GM12878 (cell line): ENCODE results near the gene TMEM50B. TPM values are rescaled to one million over a fixed set of nuclear protein-coding genes. Genes with fewer than 3 reads are reported as not detected.

ENCODE experiments used
- ATAC-seq: fragments of 200-7000 bp; cut with Tn5 transposase; 3 replicates; pipeline ENCODE4 v1.9.1; 2020; ENCODE audit warnings: mild to moderate bottlenecking, moderate library complexity
- BruUV-seq: library from RNA; stranded (reverse); fragments of 400-500 nt; replicated peaks from 2 replicates; lab custom pipeline; 2021; lab: Mats Ljungman, UMichigan
- CTCF ChIA-PET: fragments of 300-600 bp; sonication (Branson Sonifier 250); formaldehyde crosslinking; extraction: SDS; loops from one replicate; lab custom pipeline; 2021; ENCODE audit warnings: inconsistent platforms; lab: Yijun Ruan, JAX
- POLR2A ChIA-PET: fragments of 350-600 bp; formaldehyde crosslinking; extraction: SDS; loops from one replicate; lab custom pipeline; 2021; ENCODE audit warnings: inconsistent platforms; lab: Charles Lee
- RAD21 ChIA-PET: fragments of 300-600 bp; sonication (Branson Sonifier 250); formaldehyde crosslinking; loops from one replicate; lab custom pipeline; 2023; ENCODE audit warnings: antibody characterized with exemption; ENCODE audit not compliant: unreplicated experiment; lab: Charles Lee
- SMC1A ChIA-PET: fragments of 300-600 bp; sonication (Branson Sonifier 250); formaldehyde crosslinking; loops from one replicate; lab custom pipeline; 2023; ENCODE audit not compliant: unreplicated experiment, uncharacterized antibody; lab: Charles Lee
- DNase-seq: peaks from one replicate; pipeline ENCODE4 v3.0.0-alpha.2; 2011; ENCODE audit warnings: low read depth, low spot score
- FAIRE-seq: peaks from 3 replicates; lab custom pipeline; 2011; peaks lifted over from hg19 to GRCh38; lab: Jason Lieb, UNC
- H2AFZ ChIP-seq: 2 replicates; pipeline ENCODE4 v1.6.0; 2011; ENCODE audit warnings: low read depth, low read length, control low read depth; ENCODE audit not compliant: control insufficient read depth
- H3K27ac ChIP-seq: 2 replicates; pipeline ENCODE4 v1.5.1; 2011; ENCODE audit warnings: control low read depth; ENCODE audit not compliant: control insufficient read depth, insufficient read depth
- H3K27me3 ChIP-seq, 2 experiments: replicated peaks in 1 of 2; 2 replicates each; pipeline versions ENCODE4 v1.6.0 to v1.6.1; 2011; ENCODE audit warnings: low read length in 1 of 2; ENCODE audit not compliant: control insufficient read depth in 2 of 2, insufficient read depth in 2 of 2
- H3K36me3 ChIP-seq, 2 experiments: 2 replicates each; pipeline ENCODE4 v1.5.1; 2011; ENCODE audit warnings: low read length in 1 of 2; ENCODE audit not compliant: control insufficient read depth in 2 of 2, insufficient read depth in 2 of 2
- H3K4me1 ChIP-seq: 2 replicates; pipeline ENCODE4 v1.6.1; 2011; ENCODE audit warnings: mild to moderate bottlenecking, low read length, moderate library complexity, mixed read lengths; ENCODE audit not compliant: control insufficient read depth, insufficient read depth
- H3K4me2 ChIP-seq: 2 replicates; pipeline ENCODE4 v1.6.0; 2011; ENCODE audit warnings: control low read depth; ENCODE audit not compliant: control insufficient read depth, insufficient read depth
- H3K4me3 ChIP-seq: fragments of 200-600 bp; sonication (generic); 2 replicates; pipeline ENCODE4 v1.5.1; 2016
- H3K79me2 ChIP-seq: 2 replicates; pipeline ENCODE4 v1.6.0; 2011; ENCODE audit warnings: low read length; ENCODE audit not compliant: control insufficient read depth, insufficient read depth
- H3K9ac ChIP-seq: 2 replicates; pipeline ENCODE4 v1.8.0; 2011; ENCODE audit warnings: low read length, control low read depth, mixed read lengths; ENCODE audit not compliant: control insufficient read depth, insufficient read depth
- H3K9me3 ChIP-seq: replicated peaks from 3 replicates; pipeline ENCODE4 v1.5.1; 2011; ENCODE audit warnings: mild to moderate bottlenecking, low read length; ENCODE audit not compliant: control insufficient read depth, insufficient read depth
- H4K20me1 ChIP-seq: 2 replicates; pipeline ENCODE4 v1.6.0; 2011; ENCODE audit not compliant: control insufficient read depth, insufficient read depth
- ASH2L ChIP-seq: fragments of 300-600, 200-600 bp; sonication (generic); IDR thresholded peaks from 2 replicates; pipeline ENCODE4 v1.6.1; 2017; ENCODE audit warnings: low read depth, mild to moderate bottlenecking, borderline replicate concordance
- BCL11A ChIP-seq: IDR thresholded peaks from 2 replicates; pipeline ENCODE4 v1.6.1; 2011; ENCODE audit warnings: low read depth, low read length
- GABPA ChIP-seq: IDR thresholded peaks from 2 replicates; pipeline ENCODE4 v1.6.1; 2014; ENCODE audit warnings: antibody characterized with exemption, low read depth, mild to moderate bottlenecking, inconsistent platforms
- HDGF ChIP-seq: fragments of 450-650 bp; IDR thresholded peaks from 2 replicates; pipeline ENCODE4 v1.6.1; 2016; ENCODE audit warnings: antibody characterized with exemption
- KAT2A ChIP-seq: conservative IDR thresholded peaks from 2 replicates; pipeline ENCODE4 v1.6.1; 2011; ENCODE audit warnings: low read depth, low read length; ENCODE audit not compliant: control insufficient read depth
- KLF5 ChIP-seq: fragments of 450-650 bp; IDR thresholded peaks from 2 replicates; pipeline ENCODE4 v1.6.1; 2014; ENCODE audit warnings: mild to moderate bottlenecking; ENCODE audit not compliant: partially characterized antibody
- PBX3 ChIP-seq: IDR thresholded peaks from 2 replicates; pipeline ENCODE4 v1.6.1; 2011; ENCODE audit warnings: mild to moderate bottlenecking, low read depth, low read length, moderate library complexity; ENCODE audit not compliant: insufficient replicate concordance
- SMAD5 ChIP-seq: IDR thresholded peaks from 2 replicates; pipeline ENCODE4 v1.6.1; 2016; ENCODE audit warnings: antibody characterized with exemption, low read depth
- SP1 ChIP-seq: IDR thresholded peaks from one replicate; pipeline ENCODE4 v1.6.1; 2011; ENCODE audit warnings: low read depth, low read length
- TBL1XR1 ChIP-seq: IDR thresholded peaks from 2 replicates; pipeline ENCODE4 v1.6.1; 2012; ENCODE audit warnings: low read depth, low read length, improper control_type of control experiment
- TCF3 ChIP-seq: IDR thresholded peaks from 2 replicates; pipeline ENCODE4 v1.6.1; 2012; ENCODE audit warnings: low read depth, mild to moderate bottlenecking, low read length, borderline replicate concordance; ENCODE audit not compliant: insufficient read depth
- YY1 ChIP-seq: IDR thresholded peaks from 2 replicates; pipeline ENCODE4 v1.6.1; 2011; ENCODE audit warnings: low read depth, mild to moderate bottlenecking, low read length
- ZNF687 ChIP-seq: fragments of 450-650 bp; IDR thresholded peaks from 2 replicates; pipeline ENCODE4 v1.6.1; 2017; ENCODE audit warnings: mild to moderate bottlenecking, moderate library complexity
- WGBS: methylation state at CpG from one replicate; pipeline ENCODE4 v1.1.6; 2016; ENCODE audit warnings: low lambda C conversion rate; ENCODE audit not compliant: insufficient replicate concordance, insufficient coverage; ENCODE audit errors: missing lambda C conversion rate; 5-methylcytosine and 5-hydroxymethylcytosine counted together
- in situ Hi-C: fragments of 300-500 bp; cut with MboI; formaldehyde crosslinking; loops from 9 replicates; pipeline ENCODE4 v1.14.3; 2018; ENCODE audit warnings: mixed read lengths
- intact Hi-C: fragments of 100-400 bp; cut with micrococcal nuclease; formaldehyde crosslinking; loops from one replicate; pipeline ENCODE4 v1.14.2; 2022; ENCODE audit not compliant: unreplicated experiment
- polyA plus RNA-seq, 11 experiments: library from polyadenylated mRNA; depleted of rRNA in 4 of 11; unstranded in 6 of 11; stranded (reverse) in 5 of 11; fragments of >200 nt; fragmentation: Nextera tagmentation in 4 of 11; fragmentation: Illumina TruSeq in 1 of 11; extraction: Ambion mirVana in 4 of 11; extraction: Trizol in 1 of 11; gene quantifications; 1 replicate in 1 of 11; 2 replicates in 10 of 11; pipeline versions ENCODE4 v1.2.1 to v1.2.3, GENCODE V29; 2011 to 2016; ENCODE audit warnings: inconsistent platforms in 2 of 11, missing spikeins in 2 of 11, low read depth in 1 of 11
- total RNA-seq, 4 experiments: library from RNA; depleted of rRNA in 3 of 4; stranded (reverse); fragments of >200 nt in 3 of 4; fragmentation: Illumina TruSeq in 1 of 4; extraction: Trizol in 1 of 4; gene quantifications; 2 replicates each; pipeline versions ENCODE4 v1.2.1 to v1.2.3, GENCODE V29; 2013 to 2021

Gene TMEM50B
- total and polyA plus RNA-seq, 10 of the 15 experiments (the other 5 are each of a cell fraction or from before 2014, with no cell fraction given) = 12.1 to 42.1 (median 18.2) TPM

GRCh38 chr21:33441489-33442477, 38.0 kb downstream of the TMEM50B start:
- Histone ChIP-seq H3K27me3 (no peaks in the 10 kb centered on the region), H3K4me3 (no peak overlapping the region), H3K27ac (peak overlapping the region; percentile 90), H3K79me2 (no peaks in the 10 kb centered on the region), H4K20me1 (no peaks in the 10 kb centered on the region), H3K36me3 (peaks cover 1 to 10% of the 10 kb centered on the region in 2 experiments; a peak in 3 of 4 replicates), H3K4me1 (peaks cover 19% of the 10 kb centered on the region), H2AFZ (no peak overlapping the region; the same call in 1 of the 2 replicates), H3K9me3 (no peaks in the 10 kb centered on the region), H3K4me2 (peak overlapping the region; percentile 2; the same call in 1 of the 2 replicates), H3K9ac (no peak overlapping the region; the same call in 1 of the 2 replicates)
- ATAC-seq = peak; percentile 87
- RAD21 ChIA-PET = interaction anchor here (0.7 to 8.5 kb wide), 17 partner anchors 9 to 670 kb away, joined by 3 to 148 read pairs (median 5); partner anchors contain the start of genes IFNAR1 and PAXBP1
- BruUV-seq = no TSS peak
- DNase-seq = peak; percentile 91
- FAIRE-seq = peak; percentile 81
- POLR2A ChIA-PET = interaction anchor here (1.2 to 4.3 kb wide), 15 partner anchors 8 to 238 kb away, joined by 3 to 27 read pairs (median 5); partner anchors contain the start of genes IFNGR2 and TMEM50B
- in situ Hi-C loops = loop anchor here (5.0 to 10.0 kb wide), 3 partner anchors 239 to 609 kb away; no protein-coding TSS in a partner anchor
- SMC1A ChIA-PET = interaction anchor here (0.6 to 9.6 kb wide), 32 partner anchors 9 to 609 kb away, joined by 3 to 133 read pairs (median 4); partner anchors contain the start of genes IFNAR1 and IL10RB
- intact Hi-C loops = loop anchor here (1.0 to 10.0 kb wide), 6 partner anchors 7 to 607 kb away; no protein-coding TSS in a partner anchor
- 19% methylated on average over 11 of the region's 11 CpGs for WGBS
- CTCF ChIA-PET = interaction anchor here (1.2 to 12.7 kb wide), 10 partner anchors 8 to 241 kb away, joined by 3 to 319 read pairs (median 6); no protein-coding TSS in a partner anchor
- TF ChIP-seq ZNF687 (peak; percentile 100), TBL1XR1 (peak; percentile 74; the same call in 1 of the 2 replicates), TCF3 (peak; percentile 79; the same call in 1 of the 2 replicates), SP1 (peak; percentile 62), PBX3 (peak; percentile 53), ASH2L (no peak), GABPA (0 out of 2 replicates have a peak, but pooled peaks have one; percentile 6), HDGF (no peak), KLF5 (no peak), SMAD5 (no peak), BCL11A (peak; percentile 94), KAT2A (no peak), YY1 (peak; percentile 70)
